ENCODE data around the gene ARHGEF6. TPM values are rescaled to one million over a fixed set of nuclear protein-coding genes. Genes with fewer than 3 reads are reported as not detected.

The ARHGEF6 gene
- total and polyA plus RNA-seq, 3 donors from 2014 or later = 5.7 to 7.0 (median 6.8) TPM

GRCh38 chrX:136814847-136815750 lies 34.4 kb upstream of the ARHGEF6 start:
- no peak for DNase-seq
- intact Hi-C loops (cut with DNase I; ENCODE audit: low total_unique reads) = no loop called here
- no peak overlapping the region for H3K4me3 ChIP-seq
- TF ChIP-seq CTCF (IDR thresholded peaks at IDR 0.05) (no peak), POLR2A (IDR thresholded peaks at IDR 0.05) (no peak)
- no peaks in the 10 kb centered on the region for H3K9me3 ChIP-seq
- H3K27me3 ChIP-seq = no peaks in the 10 kb centered on the region
- H3K4me1 ChIP-seq = no peaks in the 10 kb centered on the region
- no peaks in the 10 kb centered on the region for H3K36me3 ChIP-seq (ENCODE audit: low read depth, missing control alignments)
- H3K27ac ChIP-seq = no peak overlapping the region
- 80 to 93% methylated on average over 3 of the region's 3 CpGs for WGBS, 2 donors

GRCh38 chrX:136812286-136812685 lies 31.6 kb upstream of the ARHGEF6 start:
- intact Hi-C loops (cut with DNase I; ENCODE audit: low total_unique reads) = no loop called here
- DNase-seq = no peak
- H3K4me3 ChIP-seq = no peak overlapping the region
- 58 to 60% methylated on average over 1 of the region's 1 CpG for WGBS, 2 donors
- H3K4me1 ChIP-seq = no peaks in the 10 kb centered on the region
- no peaks in the 10 kb centered on the region for H3K9me3 ChIP-seq
- no peak for TF ChIP-seq CTCF (IDR thresholded peaks at IDR 0.05)
- TF ChIP-seq POLR2A (IDR thresholded peaks at IDR 0.05) = no peak
- no peaks in the 10 kb centered on the region for H3K27me3 ChIP-seq
- H3K36me3 ChIP-seq (ENCODE audit: low read depth, missing control alignments) = no peaks in the 10 kb centered on the region
- H3K27ac ChIP-seq = no peak overlapping the region

DNA sequence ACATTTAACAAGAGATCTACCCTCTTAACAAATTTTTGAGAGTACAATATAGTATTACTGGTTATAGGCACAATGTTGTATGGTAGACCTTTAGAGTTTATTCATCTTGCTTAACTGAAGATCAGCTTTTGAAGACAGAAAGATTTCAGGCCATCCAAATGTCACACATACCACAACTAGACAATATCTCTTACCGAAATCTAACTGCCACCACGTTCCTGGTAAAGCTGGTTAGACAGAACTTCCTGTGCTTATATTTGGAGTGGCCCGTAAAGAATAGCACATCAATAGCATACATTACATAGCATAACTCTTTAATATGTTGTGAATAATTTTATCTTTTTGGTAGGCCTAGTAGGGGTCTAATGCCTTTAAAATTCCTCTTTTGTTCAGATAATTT lies 29.8 kb upstream of the ARHGEF6 start:
- no peak for DNase-seq
- intact Hi-C loops (cut with DNase I; ENCODE audit: low total_unique reads) = no loop called here
- no peak for TF ChIP-seq POLR2A (IDR thresholded peaks at IDR 0.05)
- no peak for TF ChIP-seq CTCF (IDR thresholded peaks at IDR 0.05)
- no peaks in the 10 kb centered on the region for H3K36me3 ChIP-seq (ENCODE audit: low read depth, missing control alignments)
- no peaks in the 10 kb centered on the region for H3K4me1 ChIP-seq
- H3K27ac ChIP-seq = no peak overlapping the region
- 88 to 93% methylated on average over 3 of the region's 3 CpGs for WGBS, 2 donors
- H3K9me3 ChIP-seq = no peaks in the 10 kb centered on the region
- H3K4me3 ChIP-seq = no peak overlapping the region
- no peaks in the 10 kb centered on the region for H3K27me3 ChIP-seq

DNA sequence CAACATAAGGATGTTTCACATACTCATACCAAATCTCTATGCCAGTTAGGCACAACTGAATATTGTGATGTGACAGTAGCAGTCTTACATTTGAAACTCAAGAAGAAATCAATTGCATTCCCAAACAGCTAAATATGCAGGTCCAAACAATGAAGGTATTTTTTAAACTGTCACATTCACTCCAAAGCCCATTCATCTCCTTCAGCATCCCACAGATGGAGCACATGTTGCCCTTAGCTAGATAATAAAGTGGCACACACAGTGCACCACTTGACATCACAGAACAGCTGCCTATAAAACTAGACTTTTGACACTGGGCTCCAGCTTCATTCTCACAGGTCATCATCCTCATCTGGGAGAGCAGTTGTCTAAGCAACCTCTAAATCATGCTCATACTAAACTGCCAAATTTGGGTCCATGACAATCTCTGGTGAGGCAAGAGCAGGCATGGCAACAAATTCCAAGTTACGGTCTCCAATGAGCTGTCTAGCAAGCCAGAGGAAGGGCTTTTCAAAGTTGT lies 26.2 kb upstream of the ARHGEF6 start:
- H3K36me3 ChIP-seq (ENCODE audit: low read depth, missing control alignments) = no peaks in the 10 kb centered on the region
- no peaks in the 10 kb centered on the region for H3K27me3 ChIP-seq
- H3K9me3 ChIP-seq = no peaks in the 10 kb centered on the region
- no peak for DNase-seq
- H3K4me3 ChIP-seq = no peak overlapping the region
- H3K27ac ChIP-seq = no peak overlapping the region
- intact Hi-C loops (cut with DNase I; ENCODE audit: low total_unique reads) = no loop called here
- TF ChIP-seq POLR2A (IDR thresholded peaks at IDR 0.05) = no peak
- TF ChIP-seq CTCF (IDR thresholded peaks at IDR 0.05) = no peak
- H3K4me1 ChIP-seq = no peaks in the 10 kb centered on the region
- 85% methylated on average over 1 of the region's 1 CpG; no CpG with 5 or more reads in 1 of the 2 donors for WGBS, 2 donors
